ENCODE results near the gene COL15A1. TPM values are rescaled to one million over a fixed set of nuclear protein-coding genes. Genes with fewer than 3 reads are reported as not detected.

Gene COL15A1
- total RNA-seq, 1 donor from 2014 or later, result 11.8 TPM

GRCh38 chr9:98970532-98971041, 26.9 kb downstream of the COL15A1 start:
- no peak for DNase-seq (ENCODE audit: low read depth)
- H3K4me3 ChIP-seq (ENCODE audit: low read depth, low read length), result no peak overlapping the region
- no peaks in the 10 kb centered on the region for H3K36me3 ChIP-seq (ENCODE audit: control insufficient read depth, insufficient read depth, low read length)
- H3K27me3 ChIP-seq (ENCODE audit: control insufficient read depth, insufficient read depth, low read length), result no peaks in the 10 kb centered on the region
- no peak for TF ChIP-seq CTCF (IDR thresholded peaks at IDR 0.05; ENCODE audit: insufficient read depth, low read length, poor library complexity, severe bottlenecking)

- Histone ChIP-seq H3K36me3 (ENCODE audit: control insufficient read depth, insufficient read depth, low read length) (no peaks in the 10 kb centered on the region), H3K4me3 (ENCODE audit: low read depth, low read length) (no peak overlapping the region), H3K27me3 (ENCODE audit: control insufficient read depth, insufficient read depth, low read length) (no peaks in the 10 kb centered on the region)
- no peak for TF ChIP-seq CTCF (IDR thresholded peaks at IDR 0.05; ENCODE audit: insufficient read depth, low read length, poor library complexity, severe bottlenecking)
- no peak for DNase-seq (ENCODE audit: low read depth)
Measured at GRCh38 chr9:98971168-98971914, 27.6 kb downstream of the COL15A1 start.

- DNase-seq (ENCODE audit: low read depth), result no peak
- H3K4me3 ChIP-seq (ENCODE audit: low read depth, low read length), result no peak overlapping the region
- H3K36me3 ChIP-seq (ENCODE audit: control insufficient read depth, insufficient read depth, low read length), result no peaks in the 10 kb centered on the region
- no peaks in the 10 kb centered on the region for H3K27me3 ChIP-seq (ENCODE audit: control insufficient read depth, insufficient read depth, low read length)
- TF ChIP-seq CTCF (IDR thresholded peaks at IDR 0.05; ENCODE audit: insufficient read depth, low read length, poor library complexity, severe bottlenecking), result no peak
Measured at GRCh38 chr9:98971915-98972223, 28.2 kb downstream of the COL15A1 start.

- TF ChIP-seq CTCF (IDR thresholded peaks at IDR 0.05; ENCODE audit: insufficient read depth, low read length, poor library complexity, severe bottlenecking), result no peak
- H3K27me3 ChIP-seq (ENCODE audit: control insufficient read depth, insufficient read depth, low read length), result no peaks in the 10 kb centered on the region
- H3K4me3 ChIP-seq (ENCODE audit: low read depth, low read length), result no peak overlapping the region
Measured at GRCh38 chr9:98972716-98973115, 29.0 kb downstream of the COL15A1 start.

GRCh38 chr9:98973171-98973570, 29.5 kb downstream of the COL15A1 start:
- no peak for TF ChIP-seq CTCF (IDR thresholded peaks at IDR 0.05; ENCODE audit: insufficient read depth, low read length, poor library complexity, severe bottlenecking)
- no peak for DNase-seq (ENCODE audit: low read depth)
- H3K27me3 ChIP-seq (ENCODE audit: control insufficient read depth, insufficient read depth, low read length), result no peaks in the 10 kb centered on the region
- H3K4me3 ChIP-seq (ENCODE audit: low read depth, low read length), result no peak overlapping the region
- no peaks in the 10 kb centered on the region for H3K36me3 ChIP-seq (ENCODE audit: control insufficient read depth, insufficient read depth, low read length)

More at GRCh38 chr9:98972716-98973115, 29.0 kb downstream of the COL15A1 start:
- no peaks in the 10 kb centered on the region for H3K36me3 ChIP-seq (ENCODE audit: control insufficient read depth, insufficient read depth, low read length)
- DNase-seq (ENCODE audit: low read depth), result no peak

- no peak overlapping the region for H3K4me3 ChIP-seq (ENCODE audit: low read depth, low read length)
- H3K27me3 ChIP-seq (ENCODE audit: control insufficient read depth, insufficient read depth, low read length), result no peaks in the 10 kb centered on the region
- H3K36me3 ChIP-seq (ENCODE audit: control insufficient read depth, insufficient read depth, low read length), result no peaks in the 10 kb centered on the region
- no peak for DNase-seq (ENCODE audit: low read depth)
- TF ChIP-seq CTCF (IDR thresholded peaks at IDR 0.05; ENCODE audit: insufficient read depth, low read length, poor library complexity, severe bottlenecking), result no peak
Measured at GRCh38 chr9:98973576-98973975, 29.9 kb downstream of the COL15A1 start.
